Stomach smooth muscle (tissue), 2 donors: ENCODE data around the gene SNRNP25.
"Not testable (repeated sequence)": the region's sequence is repeated elsewhere in the genome, so short reads cannot be mapped to it uniquely, and the experiment has no call there.

Source experiments
- H3K27ac ChIP-seq: one replicate; pipeline ENCODE4 v1.7.0; 2013; ENCODE audit warnings: mild to moderate bottlenecking, low read length, inconsistent platforms
- H3K27me3 ChIP-seq, 2 donors: one replicate each; pipeline ENCODE4 v1.7.0; 2013; ENCODE audit warnings: low read length in 2 of 2; ENCODE audit not compliant: insufficient read depth in 2 of 2, control insufficient read depth in 1 of 2
- H3K36me3 ChIP-seq, 2 donors: one replicate each; pipeline ENCODE4 v1.7.0; 2013; ENCODE audit warnings: low read length in 2 of 2; ENCODE audit not compliant: control insufficient read depth in 2 of 2, insufficient read depth in 2 of 2
- H3K4me1 ChIP-seq: one replicate; pipeline ENCODE4 v1.7.0; 2013; ENCODE audit warnings: low read length; ENCODE audit not compliant: control insufficient read depth, insufficient read depth
- H3K4me3 ChIP-seq, 2 donors: one replicate each; pipeline ENCODE4 v1.7.0; 2013; ENCODE audit warnings: low read length in 2 of 2
- H3K9ac ChIP-seq, 2 donors: one replicate each; pipeline ENCODE4 v1.7.0; 2013; ENCODE audit warnings: low read length in 2 of 2, mild to moderate bottlenecking in 1 of 2
- H3K9me3 ChIP-seq, 2 donors: one replicate each; pipeline ENCODE4 v1.7.0; 2013; ENCODE audit warnings: low read length in 2 of 2; ENCODE audit not compliant: control insufficient read depth in 2 of 2
- donor health status: healthy.
- donor health status: Pancreatic carcinoma.

Gene SNRNP25

GRCh38 chr16:33877-34647, 19.6 kb upstream of the SNRNP25 start:
- Histone ChIP-seq H3K36me3 (no peaks in the 10 kb centered on the region), H3K4me3 (no peak overlapping the region), H3K9ac (no peak overlapping the region), H3K27ac (no peak overlapping the region), H3K4me1 (no peaks in the 10 kb centered on the region), H3K9me3 (no peaks in the 10 kb centered on the region), H3K27me3 (no peaks in the 10 kb centered on the region)

GRCh38 chr16:34648-34987, 19.0 kb upstream of the SNRNP25 start:
- H3K27me3 ChIP-seq = no peaks in the 10 kb centered on the region
- no peak overlapping the region for H3K9ac ChIP-seq
- no peak overlapping the region for H3K4me3 ChIP-seq
- H3K9me3 ChIP-seq = no peaks in the 10 kb centered on the region
- no peaks in the 10 kb centered on the region for H3K4me1 ChIP-seq
- H3K36me3 ChIP-seq = no peaks in the 10 kb centered on the region
- H3K27ac ChIP-seq = no peak overlapping the region

- no peak overlapping the region for H3K4me3 ChIP-seq
- no peak overlapping the region for H3K27ac ChIP-seq
- no peaks in the 10 kb centered on the region for H3K27me3 ChIP-seq
- no peaks in the 10 kb centered on the region for H3K9me3 ChIP-seq
- H3K4me1 ChIP-seq = no peaks in the 10 kb centered on the region
- no peaks in the 10 kb centered on the region for H3K36me3 ChIP-seq
- no peak overlapping the region for H3K9ac ChIP-seq
Observed at GRCh38 chr16:35011-35677, 18.5 kb upstream of the SNRNP25 start.

- H3K36me3 ChIP-seq = no peaks in the 10 kb centered on the region
- no peaks in the 10 kb centered on the region for H3K9me3 ChIP-seq
- H3K4me1 ChIP-seq = no peaks in the 10 kb centered on the region
- no peak overlapping the region for H3K4me3 ChIP-seq
- no peak overlapping the region for H3K27ac ChIP-seq
- H3K9ac ChIP-seq = no peak overlapping the region
- no peaks in the 10 kb centered on the region for H3K27me3 ChIP-seq
Observed at GRCh38 chr16:35678-36305, 17.8 kb upstream of the SNRNP25 start.

GRCh38 chr16:36336-36984, 17.2 kb upstream of the SNRNP25 start:
- H3K36me3 ChIP-seq = no peaks in the 10 kb centered on the region
- no peak overlapping the region for H3K9ac ChIP-seq
- H3K27me3 ChIP-seq = no peaks in the 10 kb centered on the region
- no peak overlapping the region for H3K4me3 ChIP-seq
- no peaks in the 10 kb centered on the region for H3K4me1 ChIP-seq
- H3K9me3 ChIP-seq = no peaks in the 10 kb centered on the region
- no peak overlapping the region for H3K27ac ChIP-seq

GRCh38 chr16:37511-37910, 16.1 kb upstream of the SNRNP25 start:
- no peaks in the 10 kb centered on the region for H3K4me1 ChIP-seq

GRCh38 chr16:38206-38605, 15.4 kb upstream of the SNRNP25 start:
- not testable (repeated sequence) for H3K27ac ChIP-seq, H3K9ac ChIP-seq, H3K27me3 ChIP-seq, H3K4me3 ChIP-seq, H3K36me3 ChIP-seq, H3K4me1 ChIP-seq, H3K9me3 ChIP-seq

More at GRCh38 chr16:37511-37910, 16.1 kb upstream of the SNRNP25 start:
- Histone ChIP-seq H3K36me3 (no peaks in the 10 kb centered on the region), H3K27ac (no peak overlapping the region), H3K27me3 (no peaks in the 10 kb centered on the region), H3K9me3 (no peaks in the 10 kb centered on the region), H3K4me3 (no peak overlapping the region), H3K9ac (no peak overlapping the region)

- H3K27me3 ChIP-seq = no peaks in the 10 kb centered on the region
- no peaks in the 10 kb centered on the region for H3K4me1 ChIP-seq
- no peak overlapping the region for H3K4me3 ChIP-seq
- H3K36me3 ChIP-seq = peaks cover 0 to 6% of the 10 kb centered on the region in 2 donors
- H3K9me3 ChIP-seq = no peaks in the 10 kb centered on the region
- H3K27ac ChIP-seq = no peak overlapping the region
- H3K9ac ChIP-seq = no peak overlapping the region
Observed at GRCh38 chr16:38941-39892, 14.4 kb upstream of the SNRNP25 start.

- Histone ChIP-seq H3K9me3 (no peaks in the 10 kb centered on the region), H3K27me3 (no peaks in the 10 kb centered on the region), H3K4me1 (no peaks in the 10 kb centered on the region), H3K4me3 (no peak overlapping the region), H3K27ac (no peak overlapping the region), H3K9ac (no peak overlapping the region), H3K36me3 (peaks cover 7 to 15% of the 10 kb centered on the region in 2 donors)
Observed at GRCh38 chr16:41439-42068, 12.1 kb upstream of the SNRNP25 start.

GRCh38 chr16:42069-42457, 11.6 kb upstream of the SNRNP25 start:
- no peaks in the 10 kb centered on the region for H3K9me3 ChIP-seq
- no peaks in the 10 kb centered on the region for H3K27me3 ChIP-seq
- no peaks in the 10 kb centered on the region for H3K4me1 ChIP-seq
- H3K36me3 ChIP-seq = peaks cover 7 to 16% of the 10 kb centered on the region in 2 donors
- H3K4me3 ChIP-seq = no peak overlapping the region
- no peak overlapping the region for H3K27ac ChIP-seq
- H3K9ac ChIP-seq = no peak overlapping the region
